Epithelial cell of umbilical artery (primary cell): ENCODE measurements around the gene CNEP1R1. TPM values are rescaled to one million over a fixed set of nuclear protein-coding genes. Genes with fewer than 3 reads are reported as not detected.

Experiments used
- total RNA-seq: library from RNA; depleted of rRNA; stranded (reverse); fragments of >200 nt; gene quantifications from 2 replicates; pipeline ENCODE4 v1.2.3, GENCODE V29; 2014

Gene CNEP1R1, protein sequence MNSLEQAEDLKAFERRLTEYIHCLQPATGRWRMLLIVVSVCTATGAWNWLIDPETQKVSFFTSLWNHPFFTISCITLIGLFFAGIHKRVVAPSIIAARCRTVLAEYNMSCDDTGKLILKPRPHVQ
- 28.3 and 37.2 TPM in 2 replicates for total RNA-seq

GRCh38 chr16:50024684-50025536 lies at the start of gene CNEP1R1:
Gene CNEP1R1, plus strand, starts transcription at chr16:50025225. Its CDS starts 91 bp downstream, at chr16:50025316.

GRCh38 chr16:50065624-50066481 lies 40.8 kb downstream of the CNEP1R1 start, which contains the start of gene HEATR3:
Gene HEATR3, plus strand, starts transcription at chr16:50065970. Its CDS starts 162 bp downstream, at chr16:50066132.

Other genes starting within 250 kb of the CNEP1R1 start
- gene ZNF423, start 169.1 kb upstream of the CNEP1R1 start, total RNA-seq, result 0.46 and 1.3 TPM in 2 replicates
- gene HEATR3, start 40.7 kb downstream of the CNEP1R1 start, total RNA-seq, result 36.3 and 36.7 TPM in 2 replicates
- 7.1 and 14.4 TPM in 2 replicates for gene TENT4B, start 128.1 kb downstream of the CNEP1R1 start, total RNA-seq
- 22.1 and 35.3 TPM in 2 replicates for gene ADCY7, start 241.3 kb downstream of the CNEP1R1 start, total RNA-seq